ENCODE results near the gene CD28. TPM values are rescaled to one million over a fixed set of nuclear protein-coding genes. Genes with fewer than 3 reads are reported as not detected.

Gene CD28
- total RNA-seq, 3 donors from 2014 or later (not counting 1 experiment from before 2014, with no cell fraction given) = 0.54 to 3.5 (median 3.3) TPM

GRCh38 chr2:203728321-203728720 is 21.9 kb downstream of the CD28 start:
- H3K36me3 ChIP-seq (ENCODE audit: control insufficient read depth, insufficient read depth, low read length) = no peaks in the 10 kb centered on the region
- H3K27ac Mint-ChIP-seq = no peak overlapping the region
- H3K4me3 ChIP-seq (ENCODE audit: low read length) = no peak overlapping the region
- no peaks in the 10 kb centered on the region for H3K9me3 ChIP-seq (ENCODE audit: control insufficient read depth, insufficient read depth, low read length)
- H3K4me1 Mint-ChIP-seq = peaks cover 0 to 2% of the 10 kb centered on the region in 2 donors
- no peaks in the 10 kb centered on the region for H3K9me3 Mint-ChIP-seq
- no peaks in the 10 kb centered on the region for H3K36me3 Mint-ChIP-seq
- TF ChIP-seq CTCF (IDR thresholded peaks at IDR 0.05) = no peak
- no peaks in the 10 kb centered on the region for H3K27me3 ChIP-seq (ENCODE audit: control insufficient read depth, insufficient read depth, low read length)
- no peak overlapping the region for H3K27ac ChIP-seq (ENCODE audit: low read length)
- intact Hi-C loops (cut with micrococcal nuclease) = no loop called here
- H3K4me3 Mint-ChIP-seq = no peak overlapping the region
- no peaks in the 10 kb centered on the region for H3K4me1 ChIP-seq (ENCODE audit: control insufficient read depth, insufficient read depth, low read length)
- no peaks in the 10 kb centered on the region for H3K27me3 Mint-ChIP-seq (ENCODE audit: low read depth in 2 of 2)
- no peak for ATAC-seq
- DNase-seq = no peak

- TF ChIP-seq CTCF (IDR thresholded peaks at IDR 0.05) = no peak
- Histone ChIP-seq H3K27ac (ENCODE audit: low read length) (no peak overlapping the region), H3K4me3 (ENCODE audit: low read length) (no peak overlapping the region), H3K9me3 (ENCODE audit: control insufficient read depth, insufficient read depth, low read length) (no peaks in the 10 kb centered on the region), H3K36me3 (ENCODE audit: control insufficient read depth, insufficient read depth, low read length) (no peaks in the 10 kb centered on the region), H3K27me3 (ENCODE audit: control insufficient read depth, insufficient read depth, low read length) (no peaks in the 10 kb centered on the region), H3K4me1 (ENCODE audit: control insufficient read depth, insufficient read depth, low read length) (no peaks in the 10 kb centered on the region)
- Mint-ChIP-seq H3K27me3 (ENCODE audit: low read depth in 2 of 2) (no peaks in the 10 kb centered on the region), H3K4me1 (peaks cover 0 to 6% of the 10 kb centered on the region in 2 donors), H3K36me3 (no peaks in the 10 kb centered on the region), H3K27ac (no peak overlapping the region), H3K4me3 (no peak overlapping the region), H3K9me3 (no peaks in the 10 kb centered on the region)
- 94% methylated on average over 3 of the region's 4 CpGs for WGBS (ENCODE audit: insufficient coverage)
- ATAC-seq = no peak
- intact Hi-C loops (cut with micrococcal nuclease) = no loop called here
- peak in 1 of 2 donors; percentile 12 for DNase-seq
These were observed 23.8 kb downstream of the CD28 start for GRCh38 chr2:203730076-203730729.

- Mint-ChIP-seq H3K36me3 (no peaks in the 10 kb centered on the region), H3K27ac (no peak overlapping the region), H3K4me1 (peaks cover 0 to 6% of the 10 kb centered on the region in 2 donors), H3K27me3 (ENCODE audit: low read depth in 2 of 2) (no peaks in the 10 kb centered on the region), H3K9me3 (no peaks in the 10 kb centered on the region), H3K4me3 (no peak overlapping the region)
- Histone ChIP-seq H3K9me3 (ENCODE audit: control insufficient read depth, insufficient read depth, low read length) (no peaks in the 10 kb centered on the region), H3K27me3 (ENCODE audit: control insufficient read depth, insufficient read depth, low read length) (no peaks in the 10 kb centered on the region), H3K4me3 (ENCODE audit: low read length) (no peak overlapping the region), H3K4me1 (ENCODE audit: control insufficient read depth, insufficient read depth, low read length) (no peaks in the 10 kb centered on the region), H3K27ac (ENCODE audit: low read length) (no peak overlapping the region), H3K36me3 (ENCODE audit: control insufficient read depth, insufficient read depth, low read length) (no peaks in the 10 kb centered on the region)
- TF ChIP-seq CTCF (IDR thresholded peaks at IDR 0.05) = no peak
- DNase-seq (peak in 1 of 2 donors; percentile 20), ATAC-seq (no peak)
- 86% methylated on average over 2 of the region's 2 CpGs for WGBS (ENCODE audit: insufficient coverage)
- intact Hi-C loops (cut with micrococcal nuclease) = no loop called here
These were observed 24.4 kb downstream of the CD28 start for GRCh38 chr2:203730883-203731282.

Data from natural killer cell (primary cell).